HG02981 (cell line): ENCODE results near the gene C14orf93.
"Not testable (repeated sequence)": the region's sequence is repeated elsewhere in the genome, so short reads cannot be mapped to it uniquely, and the experiment has no call there.

Source experiments
- ATAC-seq: cut with Tn5 transposase; IDR thresholded peaks from one replicate; pipeline ENCODE4 v1.9.1; 2021; ENCODE audit warnings: mild to moderate bottlenecking, moderate library complexity; ENCODE audit not compliant: unreplicated experiment

The C14orf93 gene

DNA sequence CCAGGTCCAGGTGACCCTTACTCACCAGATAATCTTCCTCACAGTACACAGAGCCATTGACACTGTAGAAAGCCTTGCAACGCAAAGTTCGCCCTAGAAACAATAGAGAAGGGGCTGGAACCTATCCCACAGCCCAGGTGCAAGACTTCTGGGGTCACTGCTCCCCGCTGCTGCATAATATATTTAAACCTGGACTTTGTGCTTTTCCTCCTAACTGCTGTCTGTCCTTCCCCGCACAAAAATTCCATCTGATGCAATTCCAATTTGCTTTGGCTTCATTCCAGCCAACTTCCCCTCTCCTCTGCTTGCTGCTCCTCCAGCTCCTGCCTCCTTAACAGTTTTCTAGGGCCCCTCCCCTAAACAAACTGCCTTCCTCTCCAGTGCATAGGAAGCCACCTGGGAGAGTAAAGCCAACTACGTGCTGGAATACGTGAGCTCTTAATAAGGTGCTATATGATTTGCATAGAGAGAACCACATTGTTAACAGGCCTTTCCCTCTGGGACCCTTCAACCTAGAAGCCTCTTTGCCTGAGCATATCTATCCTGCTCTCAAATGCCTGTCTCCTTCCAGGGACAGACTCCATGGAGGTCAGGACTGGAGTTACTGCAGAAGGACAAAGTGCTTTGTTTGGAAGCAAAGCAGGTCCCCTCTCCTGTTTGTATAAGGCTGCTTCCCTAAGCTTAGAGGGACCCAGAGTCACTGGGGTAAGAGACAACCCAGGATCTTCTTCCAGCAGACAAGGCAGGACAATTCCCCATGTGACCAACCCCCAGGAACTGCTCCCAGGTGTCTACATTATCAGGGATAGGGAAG is 33.1 kb downstream of the C14orf93 start:
- no peak for ATAC-seq

DNA sequence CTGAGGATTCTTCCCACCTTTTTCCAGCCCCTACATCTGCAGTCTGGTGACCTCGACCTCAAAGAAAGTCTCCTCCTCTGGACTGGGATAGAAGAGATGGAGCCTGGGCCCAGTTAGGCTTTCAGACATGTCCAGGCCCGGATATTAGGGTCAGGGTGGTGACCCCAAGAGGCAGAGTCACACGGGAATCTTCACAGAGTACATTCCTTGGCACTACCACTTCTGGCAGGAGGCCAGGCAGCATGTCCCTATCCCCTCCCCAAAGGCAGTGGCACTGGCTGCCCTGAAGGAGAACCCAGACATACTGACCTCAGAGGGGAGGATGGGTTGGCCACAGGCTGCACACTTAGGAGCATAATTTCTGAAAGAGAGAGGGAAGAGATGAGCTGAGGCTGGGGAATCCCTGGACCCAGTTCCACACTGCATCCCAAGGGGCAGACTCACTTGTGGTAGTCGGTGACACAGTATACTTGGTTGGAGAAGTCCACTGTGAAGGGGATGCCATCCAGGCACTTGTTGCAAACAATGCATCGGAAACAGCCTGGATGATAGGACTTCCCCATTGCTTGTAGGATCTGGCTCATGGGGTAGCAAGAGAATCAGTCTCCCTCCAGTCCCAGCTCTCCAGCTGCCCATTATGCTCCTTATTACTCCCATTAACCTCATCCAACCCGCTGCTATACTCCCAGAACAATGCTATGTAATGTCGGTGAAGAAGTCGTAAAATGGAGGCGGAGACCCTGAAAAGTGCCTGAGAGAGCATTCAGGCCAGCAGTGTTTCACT is 35.2 kb downstream of the C14orf93 start:
- no peak for ATAC-seq

DNA sequence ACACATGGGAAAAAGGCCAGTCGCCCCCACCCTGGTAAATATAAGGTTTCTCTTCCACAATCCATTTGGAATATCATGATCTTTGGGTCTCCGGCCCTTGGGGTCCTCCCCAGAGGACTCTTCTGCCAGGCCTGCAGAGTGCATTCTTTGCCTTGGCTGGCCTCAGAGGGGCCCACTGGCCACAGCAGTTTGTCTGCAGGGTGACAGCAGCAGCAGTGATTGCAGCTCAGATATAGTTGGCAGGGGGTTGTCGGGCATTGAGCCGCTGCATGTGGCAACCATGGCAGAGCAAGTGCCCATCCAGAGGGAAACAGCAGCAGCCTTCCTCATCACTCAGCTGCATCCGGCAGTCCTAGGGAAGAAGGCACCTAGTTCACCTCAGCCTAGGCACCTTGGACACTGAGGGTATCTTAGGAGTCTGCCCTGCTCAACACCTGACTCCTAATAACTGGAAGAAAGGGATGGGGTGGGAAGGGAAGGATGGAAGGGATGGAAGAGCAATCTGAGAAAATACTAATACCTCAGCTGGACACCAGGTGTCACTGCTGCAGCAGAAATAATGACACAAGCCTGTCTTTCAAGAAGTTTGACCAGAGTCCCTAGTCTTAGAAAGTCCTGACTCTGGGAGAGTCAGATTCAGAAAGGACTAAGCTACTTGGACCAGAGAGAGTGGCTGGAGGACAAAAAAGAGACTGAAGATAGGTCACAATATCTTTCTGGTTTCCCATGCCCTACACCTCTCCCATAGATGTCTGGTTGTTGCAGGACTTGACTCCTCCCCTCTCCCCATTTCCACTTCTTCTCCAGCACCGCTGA is 36.5 kb downstream of the C14orf93 start:
- ATAC-seq: no peak

DNA sequence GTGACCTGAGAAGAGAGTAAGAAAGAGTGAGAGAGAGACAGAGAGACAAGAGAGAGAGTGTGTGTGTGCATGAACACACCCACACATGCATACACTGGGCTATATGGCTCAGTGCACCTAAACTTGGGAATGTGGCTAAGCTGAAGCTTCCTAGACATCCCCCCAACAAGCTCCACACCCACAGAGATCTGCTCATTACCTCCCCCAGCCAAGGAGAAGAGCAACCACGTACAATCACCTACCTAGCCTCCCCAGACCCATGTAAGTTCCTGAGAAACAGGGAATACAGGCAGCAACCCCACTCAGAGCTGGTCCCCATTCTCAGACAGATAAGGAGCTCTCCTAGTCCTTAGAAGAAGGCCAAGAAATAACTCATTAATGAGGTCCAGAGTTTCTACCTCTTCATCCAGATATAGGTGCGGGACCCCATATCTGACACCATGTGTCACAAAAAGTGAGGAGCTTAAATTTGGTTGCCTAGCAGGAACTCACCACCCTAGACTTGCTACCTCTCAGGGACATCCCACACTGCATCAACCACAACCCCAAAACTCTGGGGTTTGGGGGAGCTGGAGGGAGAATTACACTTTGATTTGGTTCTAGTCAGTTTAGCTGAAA is 37.5 kb downstream of the C14orf93 start:
- ATAC-seq: no peak

DNA sequence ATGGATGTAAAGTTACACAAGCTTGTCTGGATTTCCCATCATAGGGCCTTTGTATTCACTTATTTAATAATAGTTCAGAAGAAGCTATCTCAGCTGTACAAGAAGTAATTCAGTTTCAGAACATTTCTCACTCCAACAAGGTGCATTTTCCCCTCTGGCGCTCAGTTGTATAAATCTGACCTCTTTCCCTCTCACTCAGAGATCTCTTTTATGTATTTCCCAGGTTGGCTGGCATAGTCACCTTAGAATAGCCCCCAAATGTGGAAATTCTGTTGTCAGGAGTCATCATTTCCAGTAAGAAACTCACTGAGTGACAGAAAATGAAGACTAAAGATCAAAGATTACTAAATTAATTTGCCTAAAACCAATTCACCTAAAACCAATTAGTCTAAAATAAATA is 38.8 kb downstream of the C14orf93 start:
- ATAC-seq: no peak

DNA sequence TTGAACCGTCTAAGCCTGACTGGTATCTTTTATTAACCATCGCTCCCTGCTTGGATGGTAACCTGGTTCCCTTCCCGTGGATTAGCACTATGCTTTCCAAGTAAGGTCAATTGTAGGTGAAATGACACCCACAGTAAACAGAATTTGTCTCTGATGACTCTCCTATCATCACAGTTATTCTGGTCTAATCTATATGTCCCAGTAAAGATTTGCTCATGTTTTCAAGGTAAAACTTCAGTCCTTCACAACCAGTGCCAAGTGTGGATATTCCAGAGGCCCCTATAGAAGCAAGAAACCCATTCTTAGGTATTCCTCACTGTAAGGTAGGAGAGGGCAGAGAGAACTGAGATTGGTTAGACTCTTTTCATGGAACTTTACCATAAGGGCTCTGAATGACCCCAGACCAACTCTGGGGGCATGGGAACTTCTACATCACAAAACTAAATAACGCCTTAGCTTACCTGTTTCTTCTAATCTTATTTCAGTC is 43.1 kb downstream of the C14orf93 start:
- ATAC-seq: no peak

DNA sequence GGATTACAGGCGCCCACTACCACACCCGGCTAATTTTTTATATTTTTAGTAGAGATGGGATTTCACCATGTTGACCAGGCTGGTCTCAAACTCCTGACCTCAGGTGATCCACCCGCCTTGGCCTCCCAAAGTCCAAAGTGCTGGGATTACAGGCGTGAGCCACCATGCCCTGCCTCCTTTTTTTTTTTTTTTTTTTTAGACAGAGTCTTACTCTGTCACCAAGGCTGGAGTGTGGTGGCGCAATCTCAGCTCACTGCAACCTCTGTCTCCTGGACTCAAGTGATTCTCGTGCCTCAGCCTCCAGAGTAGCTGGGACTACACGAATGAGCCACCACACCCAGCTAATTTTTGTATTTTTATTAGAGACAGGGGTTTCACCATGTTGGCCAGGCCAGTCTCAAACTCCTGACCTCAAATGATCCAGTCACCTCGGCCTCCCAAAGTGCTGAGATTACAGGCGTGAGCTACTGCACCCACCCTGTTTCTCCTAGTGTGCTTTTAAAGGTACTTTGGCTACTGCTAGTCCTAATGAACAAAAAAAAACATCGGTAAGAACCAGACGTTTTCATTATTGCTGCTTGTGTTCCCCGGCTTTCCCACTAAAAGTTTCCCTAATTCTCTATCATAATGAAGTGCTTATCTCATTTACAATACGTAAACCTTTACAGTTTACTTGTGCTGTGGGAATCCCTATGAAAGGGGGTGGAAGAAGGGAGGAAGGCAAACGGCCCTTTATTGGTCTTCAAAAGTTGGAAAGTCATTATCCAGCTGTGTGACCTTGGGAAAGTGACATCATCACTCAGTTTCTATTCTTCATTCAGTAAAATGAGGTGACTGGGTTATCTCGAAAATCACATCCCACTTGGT is 43.8 kb downstream of the C14orf93 start:
- not testable (repeated sequence) for ATAC-seq

DNA sequence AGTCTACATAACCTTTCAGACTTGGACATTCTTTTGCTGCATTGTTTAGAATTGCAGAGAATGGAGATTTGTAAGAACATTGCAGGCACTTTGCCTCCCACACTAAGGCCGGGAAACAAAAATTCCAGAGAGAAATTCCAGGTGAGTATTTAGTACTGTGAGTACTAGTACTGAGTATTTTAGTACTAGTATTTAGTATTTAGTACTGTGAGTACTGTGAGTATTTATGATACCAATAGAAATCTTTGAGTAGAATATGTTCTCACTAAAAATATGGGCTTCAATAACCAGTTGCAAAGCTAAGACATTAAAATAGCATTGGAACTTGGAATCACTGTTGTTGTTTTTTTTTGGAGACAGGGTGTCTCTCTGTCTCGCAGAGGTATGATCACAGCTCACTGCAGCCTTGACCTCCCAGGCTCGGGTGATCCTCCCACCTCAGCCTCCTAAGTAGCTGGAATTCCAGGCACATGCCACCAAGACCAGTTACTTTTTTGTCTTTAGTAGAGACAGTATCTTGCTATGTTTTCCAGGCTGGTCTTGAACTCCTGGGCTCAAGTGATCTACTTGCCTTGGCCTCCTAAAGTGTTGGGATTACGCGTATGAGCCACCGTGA is 47.8 kb downstream of the C14orf93 start:
- ATAC-seq: no peak

DNA sequence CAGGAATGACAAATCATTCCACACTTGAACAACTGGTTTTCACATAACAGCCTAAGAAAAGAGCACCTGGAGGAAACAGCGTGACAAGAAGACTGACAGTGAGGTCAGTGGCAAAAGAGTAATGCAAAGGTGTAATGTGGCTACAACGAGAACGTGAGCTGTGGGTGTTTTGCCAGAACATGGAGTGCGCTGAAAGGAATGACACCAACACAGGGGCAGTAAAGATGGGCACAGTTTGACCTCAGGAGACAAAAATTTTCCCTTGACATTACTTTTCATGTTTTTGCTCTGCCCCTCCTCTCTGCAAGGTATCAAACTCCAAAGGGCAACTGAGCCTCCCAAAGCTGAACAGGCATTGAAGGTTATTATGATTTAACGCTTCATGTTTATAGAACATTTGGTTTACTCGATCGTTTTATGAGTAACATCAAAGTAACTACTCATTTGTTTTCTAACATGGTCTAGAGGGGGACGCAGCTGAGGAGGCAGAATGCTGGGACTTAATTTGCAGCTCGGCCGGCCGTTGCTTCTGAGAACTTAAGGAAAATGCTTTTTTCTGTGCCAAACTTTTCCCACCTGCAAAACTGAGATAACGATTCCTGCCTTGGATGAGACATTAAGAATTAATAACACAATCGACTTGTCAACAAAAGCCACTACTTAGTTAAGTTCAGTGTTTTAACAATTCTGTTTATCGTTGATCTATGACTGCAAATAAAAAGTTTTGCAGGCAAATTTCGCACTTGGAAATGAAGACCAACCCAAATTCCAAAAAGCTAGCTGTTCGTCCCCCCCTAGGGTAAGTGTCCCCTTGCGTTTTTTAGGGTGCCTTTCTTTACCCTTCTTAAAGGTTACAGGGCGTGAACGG is 54.0 kb downstream of the C14orf93 start:
- no peak for ATAC-seq

DNA sequence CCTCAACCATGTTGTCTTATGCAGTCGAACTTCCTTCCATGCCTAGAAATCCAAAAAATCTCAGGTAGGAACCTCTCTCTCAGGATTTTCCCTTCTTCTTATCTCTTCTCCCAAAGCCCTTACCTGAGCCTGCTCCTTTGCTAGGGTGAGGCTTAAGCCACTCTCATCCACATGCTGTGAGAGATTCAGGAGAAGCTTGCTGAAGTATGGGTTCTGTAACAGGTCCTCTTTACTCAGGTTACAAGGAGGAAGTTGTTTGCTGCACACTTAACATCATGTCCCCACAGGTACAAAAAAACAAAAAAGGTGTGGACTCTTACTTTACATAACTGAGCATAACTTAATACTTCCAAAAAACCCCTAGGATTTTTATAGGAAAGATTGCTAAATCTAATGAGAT is 57.5 kb downstream of the C14orf93 start:
- ATAC-seq: no peak

DNA sequence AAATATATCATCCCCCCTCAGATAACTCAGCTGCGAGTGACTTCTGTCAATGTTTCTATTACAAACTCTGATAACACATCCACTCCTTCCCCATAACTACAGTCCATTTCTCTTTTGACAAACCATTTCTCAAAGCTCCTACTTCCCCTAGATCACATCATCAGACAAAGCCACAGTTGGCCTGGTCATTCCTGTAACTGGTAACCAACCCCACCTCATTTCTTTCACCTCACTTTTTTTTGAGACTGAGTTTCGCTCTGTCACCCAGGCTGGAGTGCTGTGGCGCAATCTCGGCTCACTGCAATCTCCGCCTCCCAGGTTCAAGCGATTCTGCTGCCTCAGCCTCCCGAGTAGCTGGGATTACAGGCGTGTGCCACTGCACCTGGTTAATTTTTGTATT is 58.1 kb downstream of the C14orf93 start:
- ATAC-seq: not testable (repeated sequence)

DNA sequence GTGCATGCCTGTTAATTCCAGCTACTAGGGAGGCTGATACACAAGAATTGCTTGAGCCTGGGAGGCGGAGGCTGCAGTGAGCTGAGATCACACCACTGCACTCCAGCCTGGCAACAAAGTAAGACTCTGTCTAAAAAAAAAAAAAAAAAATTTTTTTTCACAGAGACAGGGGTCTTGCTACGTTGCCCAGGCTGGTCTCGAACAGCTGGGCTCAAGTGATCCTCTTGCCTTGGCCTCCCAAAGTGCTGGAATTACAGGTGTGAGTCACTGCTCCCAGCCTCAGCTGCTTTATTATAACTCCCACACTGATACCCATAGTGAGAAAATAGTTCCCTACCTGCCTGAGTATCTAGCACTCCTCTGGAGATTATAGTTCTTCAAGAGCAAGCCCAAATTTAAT is 64.3 kb downstream of the C14orf93 start:
- no peak for ATAC-seq

DNA sequence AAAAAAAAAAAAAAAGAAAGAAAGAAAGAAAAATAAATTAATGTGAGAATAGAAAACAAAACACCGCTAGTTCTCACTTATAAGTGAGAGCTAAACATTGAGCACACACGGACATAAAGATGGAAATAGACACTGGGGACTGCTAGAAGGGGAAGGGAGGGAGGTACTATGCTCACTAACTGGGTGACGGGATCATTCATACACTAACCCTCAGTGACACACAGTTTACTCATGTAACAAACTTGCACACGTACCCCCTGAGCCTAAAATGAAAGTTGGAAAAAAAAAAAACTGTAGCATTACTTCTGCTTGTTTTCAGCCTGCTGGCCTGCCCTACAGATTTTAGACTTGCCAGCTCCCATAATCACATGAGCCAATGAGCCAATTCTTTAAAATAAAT is 70.3 kb downstream of the C14orf93 start:
- no peak for ATAC-seq
